Peyer's patch (tissue), 4 donors: ENCODE results near the gene NUCKS1.

ENCODE experiments used
- CTCF ChIP-seq, 6 experiments: fragments of 450-650 bp in 4 of 6; fragments of 200-600 bp in 2 of 6; sonication (generic) in 1 of 6; IDR thresholded peaks; one replicate each; pipeline ENCODE4 v1.5.1; 2017 to 2019; ENCODE audit warnings: antibody characterized with exemption in 6 of 6, mild to moderate bottlenecking in 3 of 6, moderate library complexity in 1 of 6
- POLR2A ChIP-seq, 2 donors: fragments of 450-650 bp; IDR thresholded peaks; one replicate each; pipeline ENCODE4 v1.5.1; 2017; ENCODE audit warnings: antibody characterized with exemption in 2 of 2, mild to moderate bottlenecking in 2 of 2, moderate library complexity in 2 of 2

GRCh38 chr1:205701891-205702290, 48.1 kb downstream of the NUCKS1 start:
- no peak for TF ChIP-seq CTCF (IDR thresholded peaks at IDR 0.05)
- TF ChIP-seq POLR2A (IDR thresholded peaks at IDR 0.05): no peak
